ENCODE measurements around the gene KBTBD7. TPM values are rescaled to one million over a fixed set of nuclear protein-coding genes. Genes with fewer than 3 reads are reported as not detected.

KBTBD7 gene
- polyA plus RNA-seq, 1 of the 3 experiments (the other 2 are of a cell fraction), result 1.3 TPM

DNA sequence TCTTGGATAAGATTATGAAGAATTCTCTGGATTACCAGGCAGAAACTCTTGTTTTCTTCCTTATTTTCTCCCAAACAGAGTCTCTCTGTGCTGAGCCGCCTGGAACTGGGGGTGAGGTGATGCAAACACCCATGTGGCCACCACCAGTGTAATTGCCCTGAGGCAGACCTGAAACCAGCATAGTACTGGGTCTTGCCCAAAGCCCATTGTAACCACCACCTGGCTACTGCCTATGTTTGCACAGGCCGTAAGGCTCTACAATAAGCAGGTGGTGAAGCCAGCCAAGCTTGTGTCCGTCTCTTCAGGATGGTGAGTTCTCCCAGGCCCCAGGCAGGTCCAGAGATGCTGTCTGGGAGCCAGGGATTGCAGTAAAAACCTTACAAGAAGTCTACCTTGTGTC lies 18.9 kb upstream of the KBTBD7 start:
- H3K4me2 ChIP-seq, result no peak overlapping the region
- H3K4me1 ChIP-seq (ENCODE audit: control insufficient read depth in 1 of 2, insufficient read depth in 2 of 2, low read depth in 1 of 2, low read length in 1 of 2), result peaks cover 0 to 3% of the 10 kb centered on the region in 2 experiments; a peak in 1 of 4 replicates
- 85% methylated on average over 3 of the region's 3 CpGs for WGBS (ENCODE audit: low lambda C conversion rate)
- H3K36me3 ChIP-seq (replicated peaks in 1 of 2; ENCODE audit: control insufficient read depth in 1 of 2, insufficient read depth in 2 of 2, low read length in 1 of 2), result no peaks in the 10 kb centered on the region
- no peaks in the 10 kb centered on the region for H3K9me2 ChIP-seq
- no peak overlapping the region for H2AFZ ChIP-seq (ENCODE audit: low read depth)
- no peaks in the 10 kb centered on the region for H4K20me1 ChIP-seq (ENCODE audit: insufficient read depth)
- ChIA-PET POLR2A (no interaction called here), CTCF (interaction anchor here (1.2 kb wide), 1 partner anchor 9 kb away, joined by 4 read pairs; no protein-coding TSS in a partner anchor)
- H3F3A ChIP-seq (replicated peaks; ENCODE audit: insufficient read depth), result peaks cover 16% of the 10 kb centered on the region
- H3K27me3 ChIP-seq (ENCODE audit: insufficient read depth), result no peaks in the 10 kb centered on the region
- H3K9ac ChIP-seq, result no peak overlapping the region
- TF ChIP-seq, protein P1, sequence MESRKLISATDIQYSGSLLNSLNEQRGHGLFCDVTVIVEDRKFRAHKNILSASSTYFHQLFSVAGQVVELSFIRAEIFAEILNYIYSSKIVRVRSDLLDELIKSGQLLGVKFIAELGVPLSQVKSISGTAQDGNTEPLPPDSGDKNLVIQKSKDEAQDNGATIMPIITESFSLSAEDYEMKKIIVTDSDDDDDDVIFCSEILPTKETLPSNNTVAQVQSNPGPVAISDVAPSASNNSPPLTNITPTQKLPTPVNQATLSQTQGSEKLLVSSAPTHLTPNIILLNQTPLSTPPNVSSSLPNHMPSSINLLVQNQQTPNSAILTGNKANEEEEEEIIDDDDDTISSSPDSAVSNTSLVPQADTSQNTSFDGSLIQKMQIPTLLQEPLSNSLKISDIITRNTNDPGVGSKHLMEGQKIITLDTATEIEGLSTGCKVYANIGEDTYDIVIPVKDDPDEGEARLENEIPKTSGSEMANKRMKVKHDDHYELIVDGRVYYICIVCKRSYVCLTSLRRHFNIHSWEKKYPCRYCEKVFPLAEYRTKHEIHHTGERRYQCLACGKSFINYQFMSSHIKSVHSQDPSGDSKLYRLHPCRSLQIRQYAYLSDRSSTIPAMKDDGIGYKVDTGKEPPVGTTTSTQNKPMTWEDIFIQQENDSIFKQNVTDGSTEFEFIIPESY (IDR thresholded peaks at IDR 0.05; ENCODE audit: borderline replicate concordance, low read depth), result no peak
- TF ChIP-seq MEF2A (IDR thresholded peaks at IDR 0.05; ENCODE audit: borderline replicate concordance, low read depth) (no peak), SIN3A (IDR thresholded peaks at IDR 0.05; ENCODE audit: borderline replicate concordance, low read depth, low read length) (no peak), POLR2AphosphoS5 (IDR thresholded peaks at IDR 0.05; ENCODE audit: low read depth, low read length) (no peak), EP300 (IDR thresholded peaks at IDR 0.05; ENCODE audit: borderline replicate concordance in 1 of 2, low read depth in 1 of 2, low read length in 1 of 2) (no peak), TAF1 (IDR thresholded peaks at IDR 0.05; ENCODE audit: borderline replicate concordance, low read depth, low read length) (no peak)
- TF ChIP-seq, protein P2, sequence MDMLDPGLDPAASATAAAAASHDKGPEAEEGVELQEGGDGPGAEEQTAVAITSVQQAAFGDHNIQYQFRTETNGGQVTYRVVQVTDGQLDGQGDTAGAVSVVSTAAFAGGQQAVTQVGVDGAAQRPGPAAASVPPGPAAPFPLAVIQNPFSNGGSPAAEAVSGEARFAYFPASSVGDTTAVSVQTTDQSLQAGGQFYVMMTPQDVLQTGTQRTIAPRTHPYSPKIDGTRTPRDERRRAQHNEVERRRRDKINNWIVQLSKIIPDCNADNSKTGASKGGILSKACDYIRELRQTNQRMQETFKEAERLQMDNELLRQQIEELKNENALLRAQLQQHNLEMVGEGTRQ (IDR thresholded peaks at IDR 0.05; ENCODE audit: borderline replicate concordance, low read depth, low read length), result no peak
- TF ChIP-seq, protein P3, sequence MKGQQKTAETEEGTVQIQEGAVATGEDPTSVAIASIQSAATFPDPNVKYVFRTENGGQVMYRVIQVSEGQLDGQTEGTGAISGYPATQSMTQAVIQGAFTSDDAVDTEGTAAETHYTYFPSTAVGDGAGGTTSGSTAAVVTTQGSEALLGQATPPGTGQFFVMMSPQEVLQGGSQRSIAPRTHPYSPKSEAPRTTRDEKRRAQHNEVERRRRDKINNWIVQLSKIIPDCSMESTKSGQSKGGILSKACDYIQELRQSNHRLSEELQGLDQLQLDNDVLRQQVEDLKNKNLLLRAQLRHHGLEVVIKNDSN (IDR thresholded peaks at IDR 0.05; ENCODE audit: borderline replicate concordance, low read depth), result no peak
- no peak overlapping the region for H3K27ac ChIP-seq (ENCODE audit: low read depth in 2 of 2, low read length in 1 of 2)
- no peaks in the 10 kb centered on the region for H3K79me2 ChIP-seq (ENCODE audit: insufficient read depth)
- DNase-seq, result no peak
- H3K9me3 ChIP-seq, result 0 out of 2 replicates have a peak, but pooled peaks cover 6% of the 10 kb centered on the region
- no peak overlapping the region for H3K4me3 ChIP-seq (ENCODE audit: low read depth in 2 of 2, low read length in 1 of 2)

DNA sequence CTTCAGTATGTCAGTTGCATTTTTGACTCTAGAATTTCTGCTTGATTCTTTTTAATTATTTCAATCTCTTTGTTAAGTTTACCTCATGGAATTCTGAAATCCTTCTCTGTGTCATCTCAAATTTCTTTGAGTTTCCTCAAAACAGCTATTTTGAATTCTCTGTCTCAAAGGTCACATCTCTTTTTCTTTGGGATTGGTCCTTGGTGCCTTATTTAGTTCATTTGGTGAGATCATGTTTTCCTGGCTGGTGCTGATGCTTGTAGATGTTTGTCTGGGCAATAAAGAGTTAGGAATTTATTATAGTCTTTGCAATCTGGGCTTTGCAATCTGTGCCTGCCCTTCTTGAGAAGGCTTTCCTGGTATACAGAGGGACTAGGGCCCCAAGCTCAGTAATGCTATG lies 18.5 kb upstream of the KBTBD7 start:
- Histone ChIP-seq H3K4me3 (ENCODE audit: low read depth in 2 of 2, low read length in 1 of 2) (no peak overlapping the region), H3K27ac (ENCODE audit: low read depth in 2 of 2, low read length in 1 of 2) (no peak overlapping the region), H3K9ac (no peak overlapping the region), H3K27me3 (ENCODE audit: insufficient read depth) (no peaks in the 10 kb centered on the region), H3K36me3 (replicated peaks in 1 of 2; ENCODE audit: control insufficient read depth in 1 of 2, insufficient read depth in 2 of 2, low read length in 1 of 2) (no peaks in the 10 kb centered on the region), H3K4me2 (no peak overlapping the region), H2AFZ (ENCODE audit: low read depth) (no peak overlapping the region), H3F3A (replicated peaks; ENCODE audit: insufficient read depth) (peaks cover 16% of the 10 kb centered on the region), H3K79me2 (ENCODE audit: insufficient read depth) (no peaks in the 10 kb centered on the region), H4K20me1 (ENCODE audit: insufficient read depth) (no peaks in the 10 kb centered on the region), H3K4me1 (ENCODE audit: control insufficient read depth in 1 of 2, insufficient read depth in 2 of 2, low read depth in 1 of 2, low read length in 1 of 2) (peaks cover 0 to 3% of the 10 kb centered on the region in 2 experiments; a peak in 1 of 4 replicates), H3K9me2 (no peaks in the 10 kb centered on the region), H3K9me3 (0 out of 2 replicates have a peak, but pooled peaks cover 6% of the 10 kb centered on the region)
- ChIA-PET POLR2A (no interaction called here), CTCF (interaction anchor here (1.2 kb wide), 1 partner anchor 10 kb away, joined by 4 read pairs; no protein-coding TSS in a partner anchor)
- TF ChIP-seq FOXJ3 (CRISPR knock-in tag; IDR thresholded peaks at IDR 0.05) (no peak), MXI1 (IDR thresholded peaks at IDR 0.05; ENCODE audit: low read depth, low read length) (no peak), GATA2 (CRISPR knock-in tag; IDR thresholded peaks at IDR 0.05) (no peak), EZH2phosphoT487 (IDR thresholded peaks at IDR 0.05; ENCODE audit: borderline replicate concordance, low read depth) (no peak), SMC3 (IDR thresholded peaks at IDR 0.05; ENCODE audit: low read depth, low read length) (no peak), TAF1 (IDR thresholded peaks at IDR 0.05; ENCODE audit: borderline replicate concordance, low read depth, low read length) (no peak), ELF1 (IDR thresholded peaks at IDR 0.05) (no peak)
- TF ChIP-seq, protein P4, sequence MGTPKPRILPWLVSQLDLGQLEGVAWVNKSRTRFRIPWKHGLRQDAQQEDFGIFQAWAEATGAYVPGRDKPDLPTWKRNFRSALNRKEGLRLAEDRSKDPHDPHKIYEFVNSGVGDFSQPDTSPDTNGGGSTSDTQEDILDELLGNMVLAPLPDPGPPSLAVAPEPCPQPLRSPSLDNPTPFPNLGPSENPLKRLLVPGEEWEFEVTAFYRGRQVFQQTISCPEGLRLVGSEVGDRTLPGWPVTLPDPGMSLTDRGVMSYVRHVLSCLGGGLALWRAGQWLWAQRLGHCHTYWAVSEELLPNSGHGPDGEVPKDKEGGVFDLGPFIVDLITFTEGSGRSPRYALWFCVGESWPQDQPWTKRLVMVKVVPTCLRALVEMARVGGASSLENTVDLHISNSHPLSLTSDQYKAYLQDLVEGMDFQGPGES (IDR thresholded peaks at IDR 0.05; ENCODE audit: low read depth, low read length), result no peak
- TF ChIP-seq, protein P5, sequence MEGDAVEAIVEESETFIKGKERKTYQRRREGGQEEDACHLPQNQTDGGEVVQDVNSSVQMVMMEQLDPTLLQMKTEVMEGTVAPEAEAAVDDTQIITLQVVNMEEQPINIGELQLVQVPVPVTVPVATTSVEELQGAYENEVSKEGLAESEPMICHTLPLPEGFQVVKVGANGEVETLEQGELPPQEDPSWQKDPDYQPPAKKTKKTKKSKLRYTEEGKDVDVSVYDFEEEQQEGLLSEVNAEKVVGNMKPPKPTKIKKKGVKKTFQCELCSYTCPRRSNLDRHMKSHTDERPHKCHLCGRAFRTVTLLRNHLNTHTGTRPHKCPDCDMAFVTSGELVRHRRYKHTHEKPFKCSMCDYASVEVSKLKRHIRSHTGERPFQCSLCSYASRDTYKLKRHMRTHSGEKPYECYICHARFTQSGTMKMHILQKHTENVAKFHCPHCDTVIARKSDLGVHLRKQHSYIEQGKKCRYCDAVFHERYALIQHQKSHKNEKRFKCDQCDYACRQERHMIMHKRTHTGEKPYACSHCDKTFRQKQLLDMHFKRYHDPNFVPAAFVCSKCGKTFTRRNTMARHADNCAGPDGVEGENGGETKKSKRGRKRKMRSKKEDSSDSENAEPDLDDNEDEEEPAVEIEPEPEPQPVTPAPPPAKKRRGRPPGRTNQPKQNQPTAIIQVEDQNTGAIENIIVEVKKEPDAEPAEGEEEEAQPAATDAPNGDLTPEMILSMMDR (IDR thresholded peaks at IDR 0.05), result no peak
- TF ChIP-seq, protein P1 (IDR thresholded peaks at IDR 0.05; ENCODE audit: borderline replicate concordance, low read depth), result no peak
- DNase-seq, result no peak
